ENCODE results near the gene ADAMTSL3.
"Not testable (repeated sequence)": the region's sequence is repeated elsewhere in the genome, so short reads cannot be mapped to it uniquely, and the experiment has no call there.

The ADAMTSL3 gene

DNA sequence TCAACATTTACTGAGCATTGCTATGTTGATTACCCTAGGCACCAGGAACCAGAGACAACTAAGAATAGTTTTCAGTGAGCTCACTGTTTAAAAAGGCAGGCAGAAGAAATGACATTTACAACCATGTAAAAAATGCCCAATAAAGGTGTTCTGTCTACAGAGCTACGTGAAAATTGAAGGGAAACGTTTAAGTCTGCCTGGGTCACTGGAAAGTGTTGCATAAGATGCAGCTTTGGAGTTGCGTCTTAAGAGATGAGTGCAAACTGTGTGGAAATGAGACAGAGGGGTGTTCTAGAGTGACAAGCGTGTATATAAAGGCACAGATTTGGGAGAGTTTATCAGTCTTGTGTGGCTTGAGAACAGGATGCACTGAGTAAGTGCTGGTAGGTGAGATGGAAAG is 303.0 kb downstream of the ADAMTSL3 start:
- H2AFZ ChIP-seq (ENCODE audit: low read depth, low read length), result no peak overlapping the region
- H3K9ac ChIP-seq (ENCODE audit: low read length), result no peak overlapping the region
- H3K27me3 ChIP-seq (ENCODE audit: low read depth, low read length), result no peaks in the 10 kb centered on the region
- no peak overlapping the region for H3K27ac ChIP-seq (ENCODE audit: low read length)
- H3K36me3 ChIP-seq (replicated peaks; ENCODE audit: low read depth, low read length), result peaks cover 6% of the 10 kb centered on the region
- no peak overlapping the region for H3K4me3 ChIP-seq (ENCODE audit: low read length)
- H3K9me3 ChIP-seq (ENCODE audit: insufficient read depth, low read length), result peaks cover 11% of the 10 kb centered on the region; the same call in 1 of the 2 replicates
- H3K4me1 ChIP-seq (ENCODE audit: low read length), result peaks cover 26% of the 10 kb centered on the region
- TF ChIP-seq EZH2phosphoT487 (IDR thresholded peaks at IDR 0.05; ENCODE audit: low read depth), result no peak
- TF ChIP-seq, protein P1, sequence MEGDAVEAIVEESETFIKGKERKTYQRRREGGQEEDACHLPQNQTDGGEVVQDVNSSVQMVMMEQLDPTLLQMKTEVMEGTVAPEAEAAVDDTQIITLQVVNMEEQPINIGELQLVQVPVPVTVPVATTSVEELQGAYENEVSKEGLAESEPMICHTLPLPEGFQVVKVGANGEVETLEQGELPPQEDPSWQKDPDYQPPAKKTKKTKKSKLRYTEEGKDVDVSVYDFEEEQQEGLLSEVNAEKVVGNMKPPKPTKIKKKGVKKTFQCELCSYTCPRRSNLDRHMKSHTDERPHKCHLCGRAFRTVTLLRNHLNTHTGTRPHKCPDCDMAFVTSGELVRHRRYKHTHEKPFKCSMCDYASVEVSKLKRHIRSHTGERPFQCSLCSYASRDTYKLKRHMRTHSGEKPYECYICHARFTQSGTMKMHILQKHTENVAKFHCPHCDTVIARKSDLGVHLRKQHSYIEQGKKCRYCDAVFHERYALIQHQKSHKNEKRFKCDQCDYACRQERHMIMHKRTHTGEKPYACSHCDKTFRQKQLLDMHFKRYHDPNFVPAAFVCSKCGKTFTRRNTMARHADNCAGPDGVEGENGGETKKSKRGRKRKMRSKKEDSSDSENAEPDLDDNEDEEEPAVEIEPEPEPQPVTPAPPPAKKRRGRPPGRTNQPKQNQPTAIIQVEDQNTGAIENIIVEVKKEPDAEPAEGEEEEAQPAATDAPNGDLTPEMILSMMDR (IDR thresholded peaks at IDR 0.05; ENCODE audit: low read depth, low read length), result no peak
- no peaks in the 10 kb centered on the region for H4K20me1 ChIP-seq (ENCODE audit: insufficient read depth, low read length)
- no peaks in the 10 kb centered on the region for H3K79me2 ChIP-seq (ENCODE audit: low read length)
- no peak overlapping the region for H3K4me2 ChIP-seq (ENCODE audit: low read length)

GRCh38 chr15:83959477-83959876 is 305.6 kb downstream of the ADAMTSL3 start:
- Histone ChIP-seq H3K4me3 (ENCODE audit: low read length) (no peak overlapping the region), H2AFZ (ENCODE audit: low read depth, low read length) (no peak overlapping the region), H3K4me1 (ENCODE audit: low read length) (peaks cover 25% of the 10 kb centered on the region), H4K20me1 (ENCODE audit: insufficient read depth, low read length) (no peaks in the 10 kb centered on the region), H3K27ac (ENCODE audit: low read length) (no peak overlapping the region), H3K9me3 (ENCODE audit: insufficient read depth, low read length) (peaks cover 11% of the 10 kb centered on the region; the same call in 1 of the 2 replicates), H3K4me2 (ENCODE audit: low read length) (no peak overlapping the region), H3K79me2 (ENCODE audit: low read length) (no peaks in the 10 kb centered on the region), H3K9ac (ENCODE audit: low read length) (no peak overlapping the region), H3K27me3 (ENCODE audit: low read depth, low read length) (no peaks in the 10 kb centered on the region), H3K36me3 (replicated peaks; ENCODE audit: low read depth, low read length) (peaks cover 6% of the 10 kb centered on the region)
- TF ChIP-seq, protein P1 (IDR thresholded peaks at IDR 0.05; ENCODE audit: low read depth, low read length), result no peak
- TF ChIP-seq EZH2phosphoT487 (IDR thresholded peaks at IDR 0.05; ENCODE audit: low read depth), result no peak

GRCh38 chr15:83960192-83960829 is 306.4 kb downstream of the ADAMTSL3 start:
- H3K9me3 ChIP-seq (ENCODE audit: insufficient read depth, low read length), result peaks cover 11% of the 10 kb centered on the region; the same call in 1 of the 2 replicates
- no peak for TF ChIP-seq EZH2phosphoT487 (IDR thresholded peaks at IDR 0.05; ENCODE audit: low read depth)
- TF ChIP-seq, protein P1 (IDR thresholded peaks at IDR 0.05; ENCODE audit: low read depth, low read length), result no peak
- H3K36me3 ChIP-seq (replicated peaks; ENCODE audit: low read depth, low read length), result peaks cover 6% of the 10 kb centered on the region
- H4K20me1 ChIP-seq (ENCODE audit: insufficient read depth, low read length), result no peaks in the 10 kb centered on the region
- H3K4me3 ChIP-seq (ENCODE audit: low read length), result no peak overlapping the region
- no peak overlapping the region for H3K9ac ChIP-seq (ENCODE audit: low read length)
- no peaks in the 10 kb centered on the region for H3K27me3 ChIP-seq (ENCODE audit: low read depth, low read length)
- H3K27ac ChIP-seq (ENCODE audit: low read length), result no peak overlapping the region
- peaks cover 17% of the 10 kb centered on the region for H3K4me1 ChIP-seq (ENCODE audit: low read length)
- no peak overlapping the region for H3K4me2 ChIP-seq (ENCODE audit: low read length)
- no peaks in the 10 kb centered on the region for H3K79me2 ChIP-seq (ENCODE audit: low read length)
- H2AFZ ChIP-seq (ENCODE audit: low read depth, low read length), result no peak overlapping the region

DNA sequence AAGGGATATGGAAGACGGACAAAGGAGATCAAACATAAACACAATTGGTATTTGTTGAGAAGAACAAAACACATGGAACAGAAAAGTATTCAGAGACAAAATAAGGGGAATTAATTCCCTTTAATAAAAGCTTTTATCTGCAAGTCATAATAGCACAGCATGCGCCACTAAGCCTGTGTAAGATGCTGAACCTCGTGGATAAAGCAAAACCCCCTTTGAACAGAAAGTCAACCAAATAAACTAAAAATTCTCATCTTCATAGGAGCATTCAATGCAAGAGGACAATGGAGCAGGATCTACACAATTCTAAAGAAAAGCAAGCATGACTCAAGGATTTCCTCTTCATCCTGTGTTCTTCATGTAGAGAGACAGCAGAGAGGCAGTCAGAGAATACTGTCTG is 307.4 kb downstream of the ADAMTSL3 start:
- Histone ChIP-seq H3K9me3 (ENCODE audit: insufficient read depth, low read length) (peaks cover 11% of the 10 kb centered on the region; the same call in 1 of the 2 replicates), H3K27me3 (ENCODE audit: low read depth, low read length) (no peaks in the 10 kb centered on the region), H4K20me1 (ENCODE audit: insufficient read depth, low read length) (no peaks in the 10 kb centered on the region), H3K27ac (ENCODE audit: low read length) (no peak overlapping the region), H3K79me2 (ENCODE audit: low read length) (no peaks in the 10 kb centered on the region), H3K36me3 (replicated peaks; ENCODE audit: low read depth, low read length) (peaks cover 6% of the 10 kb centered on the region), H3K4me1 (ENCODE audit: low read length) (peaks cover 7% of the 10 kb centered on the region), H2AFZ (ENCODE audit: low read depth, low read length) (no peak overlapping the region), H3K4me3 (ENCODE audit: low read length) (no peak overlapping the region), H3K4me2 (ENCODE audit: low read length) (no peak overlapping the region), H3K9ac (ENCODE audit: low read length) (no peak overlapping the region)
- TF ChIP-seq, protein P1 (IDR thresholded peaks at IDR 0.05; ENCODE audit: low read depth, low read length), result no peak
- TF ChIP-seq EZH2phosphoT487 (IDR thresholded peaks at IDR 0.05; ENCODE audit: low read depth), result no peak

GRCh38 chr15:83964967-83965366 is 311.0 kb downstream of the ADAMTSL3 start:
- not testable (repeated sequence) for H3K27me3 ChIP-seq (ENCODE audit: low read depth, low read length); H3K4me2 ChIP-seq (ENCODE audit: low read length); H3K79me2 ChIP-seq (ENCODE audit: low read length); H3K9ac ChIP-seq (ENCODE audit: low read length); H2AFZ ChIP-seq (ENCODE audit: low read depth, low read length); H3K36me3 ChIP-seq (replicated peaks; ENCODE audit: low read depth, low read length); H3K9me3 ChIP-seq (ENCODE audit: insufficient read depth, low read length); H3K27ac ChIP-seq (ENCODE audit: low read length); H3K4me1 ChIP-seq (ENCODE audit: low read length); H3K4me3 ChIP-seq (ENCODE audit: low read length); H4K20me1 ChIP-seq (ENCODE audit: insufficient read depth, low read length)
